ENCODE data around the gene OS9.

OS9 gene

GRCh38 chr12:57754411-57755193, 60.7 kb downstream of the OS9 start, which contains the start of gene MARCHF9:
TSS of gene MARCHF9 (plus strand) at chr12:57755103. CDS start at chr12:57755529, 426 bp downstream.
- peak; percentile 85 for DNase-seq

- no peak for DNase-seq
Observed at GRCh38 chr12:57755194-57755453, 61.2 kb downstream of the OS9 start.

- DNase-seq: peak; percentile 21
Observed at GRCh38 chr12:57755454-57756372, 61.8 kb downstream of the OS9 start.

GRCh38 chr12:57756406-57757341, 62.7 kb downstream of the OS9 start:
- peak; percentile 78 for DNase-seq

GRCh38 chr12:57757771-57758170, 63.8 kb downstream of the OS9 start:
- DNase-seq: no peak

- DNase-seq: no peak
Observed at GRCh38 chr12:57758552-57759359, 64.8 kb downstream of the OS9 start.

- DNase-seq: peak; percentile 54
Observed at GRCh38 chr12:57759360-57759980, 65.5 kb downstream of the OS9 start.

- no peak for DNase-seq
Observed at GRCh38 chr12:57760347-57760982, 66.5 kb downstream of the OS9 start.

GRCh38 chr12:57761391-57761998, 67.6 kb downstream of the OS9 start:
- no peak for DNase-seq

- DNase-seq: no peak
Observed at GRCh38 chr12:57762463-57762862, 68.5 kb downstream of the OS9 start.

- no peak for DNase-seq
Observed at GRCh38 chr12:57763881-57764661, 70.1 kb downstream of the OS9 start.

- peak; percentile 48 for DNase-seq
Observed at GRCh38 chr12:57764662-57765002, 70.7 kb downstream of the OS9 start.

- DNase-seq: peak; percentile 62
Observed at GRCh38 chr12:57765003-57765697, 71.2 kb downstream of the OS9 start.

GRCh38 chr12:57765698-57766463, 71.9 kb downstream of the OS9 start:
- no peak for DNase-seq

- no peak for DNase-seq
Observed at GRCh38 chr12:57766464-57767304, 72.8 kb downstream of the OS9 start, which contains the start of gene CYP27B1. TSS of gene CYP27B1 (minus strand) at chr12:57767078. CDS start at chr12:57767041, 37 bp downstream.

GRCh38 chr12:57767305-57767698, 73.4 kb downstream of the OS9 start:
- no peak for DNase-seq

GRCh38 chr12:57767876-57768275, 73.9 kb downstream of the OS9 start:
- no peak for DNase-seq
